WTC11 (cell line): ENCODE data around the gene PI4KA.
"Not testable (repeated sequence)": the region's sequence is repeated elsewhere in the genome, so short reads cannot be mapped to it uniquely, and the experiment has no call there.

ENCODE experiments used
- ATF1 ChIP-seq: sonication (generic); formaldehyde crosslinking; IDR thresholded peaks from 2 replicates; pipeline ENCODE4 v1.8.1; 2023; ENCODE audit warnings: mild to moderate bottlenecking, moderate library complexity, missing genetic modification reagents
- ATF3 ChIP-seq: sonication (generic); formaldehyde crosslinking; conservative IDR thresholded peaks from 2 replicates; pipeline ENCODE4 v1.8.1; 2022; ENCODE audit warnings: mild to moderate bottlenecking, missing genetic modification reagents
- CBFB ChIP-seq: sonication (generic); formaldehyde crosslinking; IDR thresholded peaks from 2 replicates; pipeline ENCODE4 v1.8.1; 2022; ENCODE audit warnings: mild to moderate bottlenecking, low read depth, missing genetic modification reagents
- CTCF ChIP-seq: fragments of 200-600 bp; IDR thresholded peaks from 2 replicates; pipeline ENCODE4 v1.8.0; 2022; ENCODE audit warnings: antibody characterized with exemption
- E2F5 ChIP-seq: sonication (generic); formaldehyde crosslinking; IDR thresholded peaks from 2 replicates; pipeline ENCODE4 v1.8.1; 2022; ENCODE audit warnings: mild to moderate bottlenecking, moderate library complexity, missing genetic modification reagents
- EMX1 ChIP-seq: fragments of 250-450 bp; sonication (Bioruptor Pico); IDR thresholded peaks from 2 replicates; pipeline ENCODE4 v1.8.0; 2021; ENCODE audit warnings: mild to moderate bottlenecking
- MAX ChIP-seq: sonication (generic); formaldehyde crosslinking; IDR thresholded peaks from 2 replicates; pipeline ENCODE4 v1.8.0; 2022; ENCODE audit warnings: mild to moderate bottlenecking, missing genetic modification reagents
- RELA ChIP-seq: sonication (generic); formaldehyde crosslinking; IDR thresholded peaks from 2 replicates; pipeline ENCODE4 v1.8.1; 2022; ENCODE audit warnings: missing genetic modification reagents, mild to moderate bottlenecking, borderline replicate concordance
- TEAD4 ChIP-seq: sonication (generic); formaldehyde crosslinking; IDR thresholded peaks from 2 replicates; pipeline ENCODE4 v1.8.0; 2022; ENCODE audit warnings: mild to moderate bottlenecking, missing genetic modification reagents
- USF2 ChIP-seq: sonication (generic); formaldehyde crosslinking; IDR thresholded peaks from 2 replicates; pipeline ENCODE4 v1.8.1; 2023; ENCODE audit warnings: mild to moderate bottlenecking, missing genetic modification reagents, moderate library complexity
- ZNF232 ChIP-seq: sonication (generic); formaldehyde crosslinking; IDR thresholded peaks from 2 replicates; pipeline ENCODE4 v1.8.0; 2022; ENCODE audit warnings: mild to moderate bottlenecking, missing genetic modification reagents
- ZNF263 ChIP-seq: sonication (generic); formaldehyde crosslinking; IDR thresholded peaks from 2 replicates; pipeline ENCODE4 v1.8.1; 2022; ENCODE audit warnings: low read depth, mild to moderate bottlenecking, moderate library complexity, missing genetic modification reagents
- ZNF317 ChIP-seq: sonication (generic); formaldehyde crosslinking; IDR thresholded peaks from 2 replicates; pipeline ENCODE4 v1.8.1; 2023; ENCODE audit warnings: low read depth, mild to moderate bottlenecking, moderate library complexity, missing genetic modification reagents, borderline replicate concordance

- not testable (repeated sequence) for TF ChIP-seq CBFB (CRISPR knock-in tag); MAX (CRISPR knock-in tag); EMX1; ATF1; ATF3 (CRISPR knock-in tag); CTCF; E2F5 (CRISPR knock-in tag); RELA; TEAD4 (CRISPR knock-in tag); ZNF232 (CRISPR knock-in tag); ZNF263 (CRISPR knock-in tag); USF2 (CRISPR knock-in tag); ZNF317
These were observed 190.4 kb downstream of the PI4KA start for GRCh38 chr22:20668226-20668625.
